Parathyroid adenoma (tissue), 2 donors: ENCODE data around the gene CD320.
"Not testable (repeated sequence)": the region's sequence is repeated elsewhere in the genome, so short reads cannot be mapped to it uniquely, and the experiment has no call there.

Experiments
- H2AFZ ChIP-seq: fragments of 300-600 bp; sonication (generic); one replicate; pipeline ENCODE4 v1.7.0; 2017; ENCODE audit warnings: antibody characterized with exemption, mild to moderate bottlenecking
- H3K27ac ChIP-seq: fragments of 300-600 bp; sonication (generic); one replicate; pipeline ENCODE4 v1.7.0; 2017
- H3K27me3 ChIP-seq: fragments of 300-600 bp; sonication (generic); one replicate; pipeline ENCODE4 v1.7.0; 2017; ENCODE audit warnings: low read length; ENCODE audit not compliant: control insufficient read depth, insufficient read depth
- H3K36me3 ChIP-seq: fragments of 300-600 bp; sonication (generic); one replicate; pipeline ENCODE4 v1.7.0; 2017; ENCODE audit warnings: low read length; ENCODE audit not compliant: control insufficient read depth, insufficient read depth
- H3K4me1 ChIP-seq: fragments of 300-600 bp; sonication (generic); one replicate; pipeline ENCODE4 v1.7.0; 2017; ENCODE audit warnings: control low read depth
- H3K4me2 ChIP-seq: fragments of 300-600 bp; sonication (generic); one replicate; pipeline ENCODE4 v1.7.0; 2017; ENCODE audit warnings: low read length
- H3K4me3 ChIP-seq: fragments of 300-600 bp; sonication (generic); one replicate; pipeline ENCODE4 v1.7.0; 2017; ENCODE audit warnings: low read depth, low read length
- H3K79me2 ChIP-seq: fragments of 300-600 bp; sonication (generic); one replicate; pipeline ENCODE4 v1.7.0; 2017; ENCODE audit warnings: control low read depth
- H3K9ac ChIP-seq: fragments of 300-600 bp; sonication (generic); one replicate; pipeline ENCODE4 v1.7.0; 2017; ENCODE audit warnings: mild to moderate bottlenecking
- H3K9me3 ChIP-seq: fragments of 300-600 bp; sonication (generic); one replicate; pipeline ENCODE4 v1.7.0; 2017; ENCODE audit warnings: low read length; ENCODE audit not compliant: control insufficient read depth
- TF ChIP-seq, protein P1 (sequence below): fragments of 300-600 bp; sonication (generic); IDR thresholded peaks from one replicate; pipeline ENCODE4 v1.7.0; 2017; ENCODE audit warnings: antibody characterized with exemption, mild to moderate bottlenecking
- donor health status: primary hyperparathyroidism.

CD320 gene

DNA sequence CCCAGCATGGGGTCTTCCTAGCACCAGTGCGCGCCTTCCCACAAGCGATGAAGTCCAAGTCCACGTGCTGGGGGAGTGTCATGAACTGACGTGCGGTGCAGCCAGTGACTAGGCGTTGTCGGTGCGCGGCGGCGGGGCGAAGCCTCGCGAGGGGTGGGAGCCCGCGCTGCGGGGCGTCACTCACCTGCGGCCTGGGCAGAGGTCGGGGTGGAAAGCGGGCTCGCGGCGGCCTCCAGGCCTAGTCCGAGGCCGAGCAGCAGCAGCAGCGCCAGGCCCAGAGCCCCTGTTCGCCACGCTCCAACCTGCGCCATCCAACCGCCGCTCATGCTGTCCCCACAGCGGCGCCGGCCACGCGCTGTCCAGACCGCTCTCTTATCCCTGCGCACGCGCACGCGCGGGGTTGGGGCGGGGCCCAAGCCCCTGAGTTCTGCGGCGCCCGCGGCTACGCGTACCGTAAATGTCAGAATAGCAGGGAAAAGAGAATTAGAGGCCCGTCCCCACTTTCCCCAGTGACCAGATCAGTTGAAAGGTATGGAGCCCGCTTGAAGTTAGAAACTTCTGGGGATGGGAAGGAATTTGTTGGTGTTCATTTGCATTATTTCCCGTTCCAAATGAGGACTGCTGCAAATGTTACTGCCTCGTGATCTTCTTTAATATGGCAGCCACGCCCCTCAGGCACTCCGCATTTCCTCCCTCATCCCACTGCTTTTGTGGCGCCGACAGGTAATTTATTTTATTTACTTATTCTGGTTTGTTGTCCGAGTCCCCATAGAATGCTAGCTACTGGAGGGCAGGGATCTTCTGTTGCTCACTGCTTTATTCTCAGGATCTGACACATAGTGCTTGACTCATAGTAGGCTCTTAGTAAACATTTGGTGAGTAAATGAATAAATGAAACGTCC lies at the start of gene CD320:
Gene CD320, minus strand, starts transcription at position 394 of the 902 bp plus-strand sequence. Its CDS starts 68 bp downstream, at position 326.
- TF ChIP-seq, protein P1, sequence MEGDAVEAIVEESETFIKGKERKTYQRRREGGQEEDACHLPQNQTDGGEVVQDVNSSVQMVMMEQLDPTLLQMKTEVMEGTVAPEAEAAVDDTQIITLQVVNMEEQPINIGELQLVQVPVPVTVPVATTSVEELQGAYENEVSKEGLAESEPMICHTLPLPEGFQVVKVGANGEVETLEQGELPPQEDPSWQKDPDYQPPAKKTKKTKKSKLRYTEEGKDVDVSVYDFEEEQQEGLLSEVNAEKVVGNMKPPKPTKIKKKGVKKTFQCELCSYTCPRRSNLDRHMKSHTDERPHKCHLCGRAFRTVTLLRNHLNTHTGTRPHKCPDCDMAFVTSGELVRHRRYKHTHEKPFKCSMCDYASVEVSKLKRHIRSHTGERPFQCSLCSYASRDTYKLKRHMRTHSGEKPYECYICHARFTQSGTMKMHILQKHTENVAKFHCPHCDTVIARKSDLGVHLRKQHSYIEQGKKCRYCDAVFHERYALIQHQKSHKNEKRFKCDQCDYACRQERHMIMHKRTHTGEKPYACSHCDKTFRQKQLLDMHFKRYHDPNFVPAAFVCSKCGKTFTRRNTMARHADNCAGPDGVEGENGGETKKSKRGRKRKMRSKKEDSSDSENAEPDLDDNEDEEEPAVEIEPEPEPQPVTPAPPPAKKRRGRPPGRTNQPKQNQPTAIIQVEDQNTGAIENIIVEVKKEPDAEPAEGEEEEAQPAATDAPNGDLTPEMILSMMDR = no peak
- Histone ChIP-seq H3K36me3 (no peaks in the 10 kb centered on the region), H3K9ac (no peak within 1 kb of the TSS), H3K4me2 (peak within 1 kb of the TSS; percentile 98), H3K27ac (peak within 1 kb of the TSS; percentile 51), H3K4me3 (peak within 1 kb of the TSS; percentile 59), H2AFZ (peak within 1 kb of the TSS; percentile 77), H3K4me1 (peaks cover 2% of the 10 kb centered on the region), H3K27me3 (no peaks in the 10 kb centered on the region), H3K9me3 (no peaks in the 10 kb centered on the region), H3K79me2 (no peaks in the 10 kb centered on the region)

DNA sequence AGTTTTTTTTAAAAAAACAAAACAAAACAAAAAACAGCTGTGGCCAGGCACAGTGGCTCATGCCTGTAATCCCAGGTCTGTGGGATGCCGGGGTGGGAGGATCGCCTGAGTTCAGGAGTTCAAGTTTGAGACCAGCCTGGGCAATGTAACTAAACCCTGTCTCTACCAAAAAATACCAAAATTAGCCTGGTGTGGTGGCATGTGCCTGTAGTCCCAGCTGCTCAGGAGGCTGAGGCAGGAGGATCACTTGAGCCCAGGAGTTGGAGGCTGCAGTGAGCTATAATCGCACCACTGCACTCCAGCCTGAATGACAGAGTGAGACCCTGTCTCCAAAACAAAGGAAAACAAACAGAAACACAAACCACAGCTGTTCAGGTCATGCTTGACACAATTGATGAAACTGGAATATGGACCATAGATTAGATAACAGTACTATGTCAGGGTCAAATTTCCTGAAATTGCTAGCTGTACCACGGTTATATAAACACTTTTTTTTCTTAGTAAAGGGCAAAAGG lies 48.9 kb upstream of the CD320 start:
- TF ChIP-seq, protein P1 = no peak

DNA sequence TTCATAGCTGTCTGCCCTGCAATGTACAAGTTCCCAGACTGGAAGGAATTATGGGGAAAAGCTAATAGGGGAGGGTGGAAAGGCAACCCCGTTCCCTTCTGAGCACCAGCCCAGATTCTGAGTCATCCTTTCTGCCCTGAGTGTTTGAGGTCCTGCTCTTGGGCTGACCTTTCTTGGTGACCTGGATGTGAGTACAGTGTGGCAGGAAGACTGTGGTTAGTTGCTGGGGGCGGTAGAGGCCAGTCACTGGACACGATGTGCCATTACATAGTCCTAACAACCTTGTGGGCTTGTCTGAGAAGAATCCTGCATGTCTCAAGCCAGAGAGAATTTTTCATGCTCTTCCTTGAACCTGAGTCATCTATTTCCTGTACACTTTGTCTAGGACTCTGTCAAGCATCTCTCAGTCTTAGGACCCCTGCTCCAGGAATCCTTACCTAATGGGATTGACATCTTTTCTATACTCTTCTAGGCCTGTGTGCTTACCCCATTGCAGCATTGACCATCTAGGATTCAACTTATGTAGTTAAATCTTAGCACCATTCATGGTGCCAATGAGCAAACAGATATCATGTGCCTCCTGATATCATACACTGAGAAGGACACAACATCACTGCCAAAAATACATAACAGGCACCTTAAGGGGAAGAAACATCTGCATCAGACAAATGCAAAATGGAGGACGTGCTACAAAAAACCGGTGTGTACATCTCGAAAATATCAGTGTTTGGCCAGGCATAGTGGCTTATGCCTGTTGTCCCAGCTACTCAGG lies 47.7 kb upstream of the CD320 start:
- Histone ChIP-seq H3K36me3 (no peaks in the 10 kb centered on the region), H2AFZ (no peak overlapping the region), H3K4me2 (no peak overlapping the region), H3K9me3 (no peaks in the 10 kb centered on the region), H3K9ac (no peak overlapping the region), H3K79me2 (no peaks in the 10 kb centered on the region), H3K27ac (peak overlapping the region; percentile 9), H3K4me1 (peaks cover 3% of the 10 kb centered on the region), H3K27me3 (no peaks in the 10 kb centered on the region), H3K4me3 (no peak overlapping the region)
- TF ChIP-seq, protein P1 = no peak

More for the DNA sequence above, 48.9 kb upstream of the CD320 start:
- H3K27ac ChIP-seq = peak overlapping the region; percentile 17
- H3K9me3 ChIP-seq = no peaks in the 10 kb centered on the region
- no peak overlapping the region for H3K9ac ChIP-seq
- no peak overlapping the region for H3K4me3 ChIP-seq
- H3K27me3 ChIP-seq = no peaks in the 10 kb centered on the region
- no peaks in the 10 kb centered on the region for H3K79me2 ChIP-seq
- H3K36me3 ChIP-seq = no peaks in the 10 kb centered on the region
- H2AFZ ChIP-seq = no peak overlapping the region
- peaks cover 6% of the 10 kb centered on the region for H3K4me1 ChIP-seq
- H3K4me2 ChIP-seq = no peak overlapping the region

DNA sequence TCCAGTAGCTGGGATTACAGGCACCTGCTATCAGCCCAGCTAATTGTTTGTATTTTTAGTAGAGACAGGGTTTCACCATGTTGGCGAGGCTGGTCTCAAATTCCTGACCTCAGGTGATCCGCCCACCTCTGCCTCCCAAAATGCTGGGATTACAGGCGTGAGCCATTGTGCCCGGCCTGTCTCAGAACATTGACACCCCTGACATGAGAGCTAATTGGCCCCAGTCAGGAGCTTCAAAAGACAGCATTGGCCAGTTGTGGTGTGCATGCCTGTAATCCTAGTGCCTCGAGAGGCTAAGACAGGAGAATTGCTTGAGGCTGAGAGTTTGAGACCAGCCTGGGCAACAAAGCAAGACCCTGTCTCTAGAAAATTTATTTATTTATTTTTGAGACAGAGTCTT lies 44.7 kb upstream of the CD320 start:
- not testable (repeated sequence) for H3K9ac ChIP-seq, H3K4me3 ChIP-seq, H3K36me3 ChIP-seq, H3K27me3 ChIP-seq, H3K27ac ChIP-seq, H3K79me2 ChIP-seq, H3K4me1 ChIP-seq, H3K9me3 ChIP-seq
- Histone ChIP-seq H2AFZ (peak overlapping the region; percentile 61), H3K4me2 (peak overlapping the region; percentile 47)
